Omental fat pad (tissue), 4 donors: Measurements from ENCODE around the gene IRF1. TPM values are rescaled to one million over a fixed set of nuclear protein-coding genes. Genes with fewer than 3 reads are reported as not detected.

Experiments used
- ATAC-seq: fragments of 150-250 bp; one replicate; pipeline ENCODE4 v1.9.1; 2016; ENCODE audit warnings: mild to moderate bottlenecking, moderate library complexity; ENCODE audit not compliant: low FRiP score
- DNase-seq: peaks from one replicate; pipeline ENCODE4 v3.0.0-alpha.2; 2019; ENCODE audit warnings: low spot score
- CTCF ChIP-seq, 3 donors: fragments of 450-650 bp; IDR thresholded peaks; one replicate each; pipeline ENCODE4 v1.5.1; 2016 to 2017; ENCODE audit warnings: antibody characterized with exemption in 3 of 3, mild to moderate bottlenecking in 3 of 3, moderate library complexity in 2 of 3
- total RNA-seq, 4 donors: library from RNA; depleted of rRNA; stranded (reverse); fragments of >200 nt; gene quantifications; one replicate each; pipeline ENCODE4 v1.1.0, GENCODE V29; 2016

Gene IRF1
- total RNA-seq = 100 to 1,000 TPM in 3 of 4 donors, 10 to 100 TPM in 1; 23.5 to 172 (median 133) TPM

DNA sequence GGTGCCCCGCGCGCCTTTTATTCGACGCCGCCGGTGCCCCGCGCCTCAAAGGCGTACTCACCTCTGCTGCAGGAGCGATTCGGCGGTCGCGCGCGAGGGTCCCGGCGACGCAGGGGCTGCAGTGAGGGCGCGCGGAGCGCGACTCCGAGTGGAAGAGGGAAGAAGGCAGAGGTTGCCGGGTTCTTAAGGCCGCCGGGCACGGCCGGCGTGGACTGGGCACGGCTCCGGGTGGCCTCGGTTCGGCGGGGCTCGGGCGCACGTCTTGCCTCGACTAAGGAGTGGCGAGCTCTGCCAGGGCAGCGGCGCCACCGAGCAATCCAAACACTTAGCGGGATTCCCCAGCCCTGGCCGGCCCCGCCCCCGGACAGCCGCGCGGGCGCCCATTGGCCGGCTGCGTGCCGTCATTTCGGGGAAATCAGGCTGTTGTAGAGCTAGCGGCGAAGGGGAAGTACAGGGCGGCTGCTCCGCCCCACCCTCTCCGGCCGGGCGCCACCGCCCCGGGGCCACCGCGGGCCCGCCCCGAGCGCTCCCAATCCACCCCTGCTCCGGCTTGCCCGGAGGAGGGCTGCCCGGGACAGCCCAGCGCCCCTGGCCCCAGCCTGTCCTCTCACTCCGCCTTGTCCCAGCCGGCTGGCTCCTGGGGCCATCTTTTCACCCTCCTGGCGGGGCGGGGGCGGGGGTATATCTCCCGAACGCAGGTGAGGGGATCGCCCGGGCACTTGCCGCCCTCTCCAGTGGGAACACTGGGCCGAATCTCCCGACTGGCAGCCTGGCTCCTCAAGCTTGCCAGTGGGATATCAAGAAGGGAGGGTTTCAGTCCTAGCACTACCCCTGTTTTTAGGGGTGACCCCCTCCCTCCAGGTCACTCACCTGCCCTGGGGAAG is at the start of gene IRF1:
TSS of gene IRF1 (minus strand) at position 290 of the 884 bp plus-strand sequence. CDS start 1,295 bp downstream, outside the sequence.
- no peak for TF ChIP-seq CTCF (IDR thresholded peaks at IDR 0.05)
- DNase-seq (peak; percentile 91), ATAC-seq (peak; percentile 84)

GRCh38 chr5:132540149-132540548 is 49.6 kb upstream of the IRF1 start:
- ATAC-seq (no peak), DNase-seq (no peak)
- no peak for TF ChIP-seq CTCF (IDR thresholded peaks at IDR 0.05)

- no peak for DNase-seq
- no peak for ATAC-seq
- TF ChIP-seq CTCF (IDR thresholded peaks at IDR 0.05) = no peak
These were observed 49.1 kb upstream of the IRF1 start for GRCh38 chr5:132539716-132540115.

DNA sequence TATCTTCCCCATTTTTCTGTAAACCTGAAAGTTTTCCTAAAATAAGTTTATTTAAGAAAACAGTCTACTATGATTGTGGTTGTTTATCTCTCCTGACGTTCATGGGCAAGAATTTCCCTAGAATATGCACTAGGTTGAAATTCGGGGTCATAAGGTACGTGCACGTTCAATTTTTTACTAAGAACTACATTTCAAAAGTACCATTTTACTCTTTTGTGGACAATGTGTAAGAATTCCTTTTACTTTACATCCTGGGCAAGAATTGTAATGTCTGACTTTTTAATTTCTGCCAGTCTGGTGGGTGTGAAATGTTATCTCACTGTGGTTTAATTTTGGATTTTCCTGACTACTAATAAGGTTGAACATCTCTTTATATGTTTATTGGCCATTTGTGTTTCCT is 40.4 kb upstream of the IRF1 start:
- TF ChIP-seq CTCF (IDR thresholded peaks at IDR 0.05) = no peak
- ATAC-seq = no peak
- DNase-seq = no peak

GRCh38 chr5:132528866-132529634 is 38.5 kb upstream of the IRF1 start:
- no peak for TF ChIP-seq CTCF (IDR thresholded peaks at IDR 0.05)
- ATAC-seq (no peak), DNase-seq (no peak)

GRCh38 chr5:132528021-132528420 is 37.4 kb upstream of the IRF1 start:
- no peak for ATAC-seq
- TF ChIP-seq CTCF (IDR thresholded peaks at IDR 0.05) = no peak
- no peak for DNase-seq
